CD14-positive monocyte (primary cell): ENCODE measurements around the gene TPP2. TPM values are rescaled to one million over a fixed set of nuclear protein-coding genes. Genes with fewer than 3 reads are reported as not detected.

ENCODE experiments used
- DNase-seq, 3 donors: peaks; one replicate each; pipeline ENCODE4 v3.0.0-alpha.2; 2011 to 2022
- H2AFZ ChIP-seq: 2 replicates; pipeline ENCODE4 v1.6.0; 2012; ENCODE audit warnings: mild to moderate bottlenecking, low read depth, low read length, inconsistent platforms; ENCODE audit not compliant: insufficient read depth, poor library complexity, severe bottlenecking
- H3K27ac ChIP-seq, 2 donors: 1 replicate in 1 of 2; 2 replicates in 1 of 2; pipeline ENCODE4 v1.5.1; 2012 to 2013; ENCODE audit warnings: low read length in 2 of 2, control low read depth in 1 of 2, inconsistent platforms in 1 of 2, low read depth in 1 of 2, mild to moderate bottlenecking in 1 of 2
- H3K27me3 ChIP-seq, 2 donors: one replicate each; pipeline versions ENCODE4 v1.6.0 to v1.6.1; 2011 to 2013; ENCODE audit warnings: low read length in 2 of 2; ENCODE audit not compliant: control insufficient read depth in 2 of 2, insufficient read depth in 2 of 2
- H3K36me3 ChIP-seq, 2 donors: replicated peaks in 1 of 2; 1 replicate in 1 of 2; 2 replicates in 1 of 2; pipeline versions ENCODE4 v1.5.1 to v1.6.1; 2012 to 2013; ENCODE audit warnings: low read length in 2 of 2, control low read depth in 1 of 2, inconsistent platforms in 1 of 2, mild to moderate bottlenecking in 1 of 2; ENCODE audit not compliant: insufficient read depth in 2 of 2, control insufficient read depth in 1 of 2
- H3K4me1 ChIP-seq, 2 donors: 1 replicate in 1 of 2; 2 replicates in 1 of 2; pipeline versions ENCODE4 v1.5.1 to v1.6.1; 2012 to 2013; ENCODE audit warnings: low read length in 2 of 2, control low read depth in 1 of 2, inconsistent platforms in 1 of 2, mild to moderate bottlenecking in 1 of 2, moderate library complexity in 1 of 2; ENCODE audit not compliant: insufficient read depth in 2 of 2, control insufficient read depth in 1 of 2
- H3K4me2 ChIP-seq: replicated peaks from 2 replicates; pipeline ENCODE3; 2012; ENCODE audit warnings: low read length, moderate library complexity, mild to moderate bottlenecking; ENCODE audit not compliant: poor library complexity, severe bottlenecking; ENCODE audit errors: extremely low read depth
- H3K4me3 ChIP-seq, 3 experiments: fragments of 200-600 bp in 1 of 3; sonication (generic) in 1 of 3; replicated peaks in 1 of 3; 1 replicate in 2 of 3; 2 replicates in 1 of 3; pipeline ENCODE4 v1.5.1; 2011 to 2013; ENCODE audit warnings: low read length in 3 of 3, mild to moderate bottlenecking in 3 of 3, control low read depth in 2 of 3, low read depth in 2 of 3, inconsistent platforms in 1 of 3, moderate library complexity in 1 of 3
- H3K79me2 ChIP-seq: 2 replicates; pipeline ENCODE4 v1.6.0; 2012; ENCODE audit warnings: mild to moderate bottlenecking, control low read depth, inconsistent platforms, low read length, moderate library complexity; ENCODE audit not compliant: insufficient read depth
- H3K9ac ChIP-seq: 2 replicates; pipeline ENCODE4 v1.6.0; 2017; ENCODE audit warnings: low read length, mild to moderate bottlenecking; ENCODE audit not compliant: insufficient read depth, poor library complexity, severe bottlenecking
- H3K9me3 ChIP-seq, 2 donors: replicated peaks in 1 of 2; 1 replicate in 1 of 2; 2 replicates in 1 of 2; pipeline versions ENCODE4 v1.5.1 to v1.6.1; 2012 to 2013; ENCODE audit warnings: low read length in 2 of 2, control low read depth in 1 of 2; ENCODE audit not compliant: control insufficient read depth in 1 of 2, insufficient read depth in 1 of 2
- H4K20me1 ChIP-seq: 2 replicates; pipeline ENCODE4 v1.6.0; 2012; ENCODE audit warnings: mild to moderate bottlenecking, low read length, control low read depth, moderate library complexity; ENCODE audit not compliant: insufficient read depth
- H3K27ac Mint-ChIP-seq, 7 donors: one replicate each; pipeline ENCODE4 v1.8.0; 2020; ENCODE audit warnings: mild to moderate bottlenecking in 7 of 7, mixed read lengths in 7 of 7, moderate library complexity in 6 of 7, inconsistent platforms in 2 of 7
- H3K27me3 Mint-ChIP-seq, 3 donors: one replicate each; pipeline ENCODE4 v1.8.0; 2021 to 2022; ENCODE audit warnings: low read depth in 3 of 3, mild to moderate bottlenecking in 3 of 3, mixed read lengths in 3 of 3, moderate library complexity in 3 of 3, inconsistent platforms in 1 of 3
- H3K36me3 Mint-ChIP-seq, 2 donors: one replicate each; pipeline ENCODE4 v1.8.0; 2020; ENCODE audit warnings: mixed read lengths in 2 of 2, inconsistent platforms in 1 of 2, mild to moderate bottlenecking in 1 of 2
- H3K4me1 Mint-ChIP-seq: one replicate; pipeline ENCODE4 v1.8.0; 2020; ENCODE audit warnings: mild to moderate bottlenecking, mixed read lengths
- H3K4me3 Mint-ChIP-seq, 2 donors: one replicate each; pipeline ENCODE4 v1.8.0; 2020; ENCODE audit warnings: mild to moderate bottlenecking in 2 of 2, mixed read lengths in 2 of 2, moderate library complexity in 1 of 2
- H3K9me3 Mint-ChIP-seq, 7 donors: one replicate each; pipeline ENCODE4 v1.8.0; 2020 to 2022; ENCODE audit warnings: mixed read lengths in 7 of 7, mild to moderate bottlenecking in 6 of 7, moderate library complexity in 6 of 7, inconsistent platforms in 2 of 7
- CTCF ChIP-seq: fragments of 200-600 bp; IDR thresholded peaks from one replicate; pipeline ENCODE4 v1.8.0; 2022; ENCODE audit warnings: antibody characterized with exemption, mild to moderate bottlenecking
- WGBS: methylation state at CpG from one replicate; pipeline ENCODE4 v1.1.5; 2013; ENCODE audit warnings: missing lambda C conversion rate; ENCODE audit not compliant: insufficient coverage; 5-methylcytosine and 5-hydroxymethylcytosine counted together
- intact Hi-C, 2 donors: fragments of 100-400 bp; cut with micrococcal nuclease; formaldehyde crosslinking; loops; one replicate each; pipeline versions ENCODE4 v1.15.0 to v1.15.1; 2023
- polyA plus RNA-seq, 3 donors: library from polyadenylated mRNA; depleted of rRNA in 1 of 3; unstranded in 2 of 3; stranded (reverse) in 1 of 3; fragments of 300-500 nt in 2 of 3; fragments of >200 nt in 1 of 3; fragmentation: Illumina TruSeq in 2 of 3; gene quantifications; 1 replicate in 2 of 3; 2 replicates in 1 of 3; pipeline ENCODE4 v1.2.3, GENCODE V29; 2012 to 2021

TPP2 gene
- polyA plus RNA-seq, 3 donors = 18.0 to 39.7 (median 26.0) TPM

- no peak overlapping the region for H3K4me3 Mint-ChIP-seq
- no peak overlapping the region for H3K27ac Mint-ChIP-seq
- Histone ChIP-seq H3K27ac (no peak overlapping the region), H3K79me2 (no peaks in the 10 kb centered on the region), H3K9me3 (peaks cover 0 to under 1% of the 10 kb centered on the region in 2 donors), H3K9ac (no peak overlapping the region), H2AFZ (no peak overlapping the region), H3K36me3 (no peaks in the 10 kb centered on the region), H3K4me1 (no peaks in the 10 kb centered on the region), H3K4me3 (no peak overlapping the region), H3K27me3 (no peaks in the 10 kb centered on the region), H3K4me2 (no peak overlapping the region), H4K20me1 (no peaks in the 10 kb centered on the region)
- peaks cover 0 to 5% (median 3%) of the 10 kb centered on the region in 3 donors for H3K27me3 Mint-ChIP-seq
- no peaks in the 10 kb centered on the region for H3K4me1 Mint-ChIP-seq
- intact Hi-C loops = no loop called here
- no peak for TF ChIP-seq CTCF
- peaks cover 0 to 4% (median 2%) of the 10 kb centered on the region in 7 donors for H3K9me3 Mint-ChIP-seq
- H3K36me3 Mint-ChIP-seq = no peaks in the 10 kb centered on the region
- no peak for DNase-seq
Measured at GRCh38 chr13:102703726-102704035, 106.9 kb downstream of the TPP2 start.

DNA sequence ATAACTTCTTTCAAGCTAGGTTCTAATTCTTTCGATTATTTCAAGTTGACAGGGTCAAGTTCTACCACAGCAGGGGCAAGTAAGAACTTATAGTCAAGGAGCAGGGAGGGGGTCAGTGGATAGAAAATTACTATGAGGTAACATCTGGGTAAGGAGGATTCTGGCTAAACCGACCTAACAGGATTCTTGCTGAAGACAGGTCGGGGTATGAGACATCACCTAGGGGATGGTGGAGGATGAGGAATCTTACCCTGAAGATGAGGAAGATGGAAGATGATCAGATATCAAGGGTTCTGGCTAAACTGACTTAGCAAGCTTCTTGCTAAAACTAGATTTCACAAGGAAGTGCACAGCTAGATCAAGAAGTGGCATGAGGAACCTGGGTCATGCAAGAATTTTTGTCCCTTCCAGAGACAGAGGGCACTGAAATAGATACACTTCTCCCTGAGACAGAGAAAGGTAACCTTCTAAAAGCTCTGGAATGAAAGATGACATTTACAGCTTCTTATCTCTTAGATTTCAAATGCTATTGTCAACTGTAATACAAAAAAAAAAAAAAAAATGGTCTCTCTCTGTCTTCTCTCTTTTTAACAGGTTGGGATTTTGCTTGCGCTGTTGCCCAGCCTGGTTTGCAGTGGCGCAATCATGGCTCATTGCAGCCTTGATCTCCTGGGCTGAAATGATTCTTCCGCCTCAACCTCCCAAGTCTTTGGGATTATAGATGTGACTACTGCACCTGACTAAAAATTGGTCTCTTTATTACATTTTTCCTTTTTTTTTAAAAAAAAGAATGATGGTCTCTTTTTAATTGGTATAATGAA is 107.7 kb downstream of the TPP2 start:
- Mint-ChIP-seq H3K27me3 (peaks cover 0 to 7% (median 4%) of the 10 kb centered on the region in 3 donors), H3K27ac (no peak overlapping the region), H3K9me3 (peaks cover 0 to 3% (median 0%) of the 10 kb centered on the region in 7 donors), H3K4me1 (no peaks in the 10 kb centered on the region), H3K36me3 (no peaks in the 10 kb centered on the region), H3K4me3 (no peak overlapping the region)
- 86% methylated on average over 2 of the region's 6 CpGs for WGBS
- no peaks in the 10 kb centered on the region for H3K79me2 ChIP-seq
- H3K36me3 ChIP-seq = no peaks in the 10 kb centered on the region
- DNase-seq = no peak
- H3K4me1 ChIP-seq = no peaks in the 10 kb centered on the region
- no peak for TF ChIP-seq CTCF
- no peak overlapping the region for H2AFZ ChIP-seq
- H4K20me1 ChIP-seq = no peaks in the 10 kb centered on the region
- intact Hi-C loops = no loop called here
- no peak overlapping the region for H3K4me2 ChIP-seq
- H3K27ac ChIP-seq = no peak overlapping the region
- H3K9ac ChIP-seq = no peak overlapping the region
- no peak overlapping the region for H3K4me3 ChIP-seq
- no peaks in the 10 kb centered on the region for H3K27me3 ChIP-seq
- H3K9me3 ChIP-seq = no peaks in the 10 kb centered on the region
